ENCODE data around the gene UBE2C.
A peak's percentile ranks its signal among the peaks of the same experiment; 100 is the strongest.
"Not testable (repeated sequence)": the region's sequence is repeated elsewhere in the genome, so short reads cannot be mapped to it uniquely, and the experiment has no call there.

The UBE2C gene

GRCh38 chr20:45812157-45813005 is at the start of gene UBE2C:
UBE2C (plus strand) TSS chr20:45812644; CDS start chr20:45812696, 52 bp downstream.
- peak; percentile 89 to 95 (median 89) for DNase-seq (ENCODE audit: low read depth in 3 of 3)

GRCh38 chr20:45764618-45765282 is 47.7 kb upstream of the UBE2C start:
- not testable (repeated sequence) for DNase-seq (ENCODE audit: low read depth in 3 of 3)

- no peak for DNase-seq (ENCODE audit: low read depth in 3 of 3)
Measured at GRCh38 chr20:45765307-45765875, 47.1 kb upstream of the UBE2C start.

GRCh38 chr20:45765980-45766379 is 46.5 kb upstream of the UBE2C start:
- DNase-seq (ENCODE audit: low read depth in 3 of 3), result no peak

- no peak for DNase-seq (ENCODE audit: low read depth in 3 of 3)
Measured at GRCh38 chr20:45768479-45768878, 44.0 kb upstream of the UBE2C start.

- DNase-seq (ENCODE audit: low read depth in 3 of 3), result peak; percentile 61 to 68 (median 62)
Measured at GRCh38 chr20:45771182-45771759, 41.2 kb upstream of the UBE2C start.

- DNase-seq (ENCODE audit: low read depth in 3 of 3), result no peak
Measured at GRCh38 chr20:45772693-45773092, 39.8 kb upstream of the UBE2C start.

- no peak for DNase-seq (ENCODE audit: low read depth in 3 of 3)
Measured at GRCh38 chr20:45774945-45775344, 37.5 kb upstream of the UBE2C start.

- DNase-seq (ENCODE audit: low read depth in 3 of 3), result no peak
Measured at GRCh38 chr20:45775411-45775810, 37.0 kb upstream of the UBE2C start.

- no peak for DNase-seq (ENCODE audit: low read depth in 3 of 3)
Measured at GRCh38 chr20:45776931-45777330, 35.5 kb upstream of the UBE2C start.

- no peak for DNase-seq (ENCODE audit: low read depth in 3 of 3)
Measured at GRCh38 chr20:45779011-45779915, 33.2 kb upstream of the UBE2C start.

GRCh38 chr20:45780159-45780558 is 32.3 kb upstream of the UBE2C start:
- no peak for DNase-seq (ENCODE audit: low read depth in 3 of 3)

GRCh38 chr20:45781391-45781931 is 31.0 kb upstream of the UBE2C start:
- DNase-seq (ENCODE audit: low read depth in 3 of 3), result no peak

GRCh38 chr20:45782890-45783289 is 29.6 kb upstream of the UBE2C start:
- DNase-seq (ENCODE audit: low read depth in 3 of 3), result no peak

GRCh38 chr20:45783656-45784294 is 28.7 kb upstream of the UBE2C start:
- DNase-seq (ENCODE audit: low read depth in 3 of 3), result no peak

GRCh38 chr20:45788351-45788750 is 24.1 kb upstream of the UBE2C start:
- DNase-seq (ENCODE audit: low read depth in 3 of 3), result no peak

GRCh38 chr20:45792317-45793118 is 19.9 kb upstream of the UBE2C start:
- no peak for DNase-seq (ENCODE audit: low read depth in 3 of 3)

GRCh38 chr20:45796337-45797065 is 15.9 kb upstream of the UBE2C start:
- DNase-seq (ENCODE audit: low read depth in 3 of 3), result no peak

GRCh38 chr20:45797510-45797909 is 14.9 kb upstream of the UBE2C start:
- not testable (repeated sequence) for DNase-seq (ENCODE audit: low read depth in 3 of 3)
